Fibroblast of the aortic adventitia (primary cell): ENCODE measurements around the gene IWS1. TPM values are rescaled to one million over a fixed set of nuclear protein-coding genes. Genes with fewer than 3 reads are reported as not detected.
"Not testable (repeated sequence)": the region's sequence is repeated elsewhere in the genome, so short reads cannot be mapped to it uniquely, and the experiment has no call there.

Source experiments
- DNase-seq: peaks from one replicate; pipeline ENCODE4 v3.0.0-alpha.2; 2010; ENCODE audit warnings: low read depth
- H3K4me3 ChIP-seq: 2 replicates; pipeline ENCODE4 v1.5.1; 2011; ENCODE audit warnings: low read depth, mild to moderate bottlenecking, control low read depth, low read length, moderate library complexity
- CTCF ChIP-seq: IDR thresholded peaks from 2 replicates; pipeline ENCODE4 v1.5.1; 2011; ENCODE audit warnings: mild to moderate bottlenecking, low read length, control low read depth, inconsistent platforms; ENCODE audit not compliant: insufficient read depth
- total RNA-seq: library from RNA; depleted of rRNA; stranded (reverse); fragments of >200 nt; gene quantifications from 2 replicates; pipeline ENCODE4 v1.2.3, GENCODE V29; 2012; ENCODE audit warnings: low replicate concordance

The IWS1 gene
- total RNA-seq, 1 donor, result 37.7 TPM

- H3K4me3 ChIP-seq, result no peak overlapping the region
- DNase-seq, result no peak
- no peak for TF ChIP-seq CTCF
Measured at GRCh38 chr2:127551221-127551930, 25.1 kb upstream of the IWS1 start.

- DNase-seq, result no peak
- TF ChIP-seq CTCF, result no peak
- no peak overlapping the region for H3K4me3 ChIP-seq
Measured at GRCh38 chr2:127546797-127547196, 20.5 kb upstream of the IWS1 start.

GRCh38 chr2:127545796-127546195 is 19.5 kb upstream of the IWS1 start:
- no peak overlapping the region for H3K4me3 ChIP-seq
- no peak for TF ChIP-seq CTCF
- DNase-seq, result no peak

- DNase-seq, result no peak
- no peak for TF ChIP-seq CTCF
Measured at GRCh38 chr2:127545189-127545588, 18.9 kb upstream of the IWS1 start.

GRCh38 chr2:127543013-127543501 is 16.8 kb upstream of the IWS1 start:
- not testable (repeated sequence) for DNase-seq, H3K4me3 ChIP-seq

More at GRCh38 chr2:127545189-127545588, 18.9 kb upstream of the IWS1 start:
- no peak overlapping the region for H3K4me3 ChIP-seq

- DNase-seq, result no peak
- H3K4me3 ChIP-seq, result no peak overlapping the region
- TF ChIP-seq CTCF, result no peak
Measured at GRCh38 chr2:127542231-127542630, 15.9 kb upstream of the IWS1 start.

GRCh38 chr2:127541809-127542208 is 15.5 kb upstream of the IWS1 start:
- H3K4me3 ChIP-seq, result no peak overlapping the region
- peak; percentile 65 for DNase-seq
- peak; percentile 6 for TF ChIP-seq CTCF
